Stimulated activated CD8-positive, alpha-beta memory T cell treated with anti-CD3 and anti-CD28 coated beads, Interleukin-7, amount 100 ng/mL, for 4 hours (primary cell): ENCODE measurements around the gene CCT7.
A peak's percentile ranks its signal among the peaks of the same experiment; 100 is the strongest.

Experiments used
- DNase-seq, 2 donors: peaks; one replicate each; pipeline ENCODE4 v3.0.0-alpha.2; 2020; ENCODE audit warnings: low read depth in 2 of 2

Gene CCT7

GRCh38 chr2:73292906-73293533 lies 58.9 kb downstream of the CCT7 start:
- no peak for DNase-seq

GRCh38 chr2:73293534-73294171 lies 59.5 kb downstream of the CCT7 start, which contains the start of gene EGR4:
Gene EGR4, minus strand, starts transcription at chr2:73293548. Its CDS starts 231 bp downstream, at chr2:73293317.
- peak; percentile 85 to 86 for DNase-seq

- DNase-seq, result no peak
Observed at GRCh38 chr2:73294239-73294638, 60.1 kb downstream of the CCT7 start.

- DNase-seq, result no peak
Observed at GRCh38 chr2:73295751-73296400, 61.8 kb downstream of the CCT7 start.

- no peak for DNase-seq
Observed at GRCh38 chr2:73297151-73297559, 63.0 kb downstream of the CCT7 start.

GRCh38 chr2:73297586-73297985 lies 63.5 kb downstream of the CCT7 start:
- no peak for DNase-seq

- DNase-seq, result no peak
Observed at GRCh38 chr2:73300926-73301325, 66.8 kb downstream of the CCT7 start.

- no peak for DNase-seq
Observed at GRCh38 chr2:73301636-73302035, 67.5 kb downstream of the CCT7 start.
